Measurements from ENCODE around the gene EDDM3A. TPM values are rescaled to one million over a fixed set of nuclear protein-coding genes. Genes with fewer than 3 reads are reported as not detected.

EDDM3A gene
- polyA plus RNA-seq, 3 donors = not detected

GRCh38 chr14:20742132-20742531 lies 3.6 kb upstream of the EDDM3A start:
- Histone ChIP-seq H3K36me3 (replicated peaks in 1 of 2; ENCODE audit: control insufficient read depth in 1 of 2, insufficient read depth in 2 of 2, low read length in 2 of 2) (no peaks in the 10 kb centered on the region), H3K27me3 (ENCODE audit: control insufficient read depth in 2 of 2, insufficient read depth in 2 of 2, low read length in 2 of 2) (no peaks in the 10 kb centered on the region), H3K79me2 (ENCODE audit: insufficient read depth, low read length) (no peaks in the 10 kb centered on the region), H3K9me3 (replicated peaks in 1 of 2; ENCODE audit: control insufficient read depth in 1 of 2, insufficient read depth in 1 of 2, low read length in 2 of 2) (no peaks in the 10 kb centered on the region), H3K4me3 (replicated peaks in 1 of 3; ENCODE audit: low read depth in 2 of 3, low read length in 3 of 3) (no peak overlapping the region), H4K20me1 (ENCODE audit: insufficient read depth, low read length) (no peaks in the 10 kb centered on the region), H2AFZ (ENCODE audit: insufficient read depth, low read depth, low read length, poor library complexity, severe bottlenecking) (no peak overlapping the region), H3K27ac (ENCODE audit: low read depth in 1 of 2, low read length in 2 of 2) (no peak overlapping the region), H3K9ac (ENCODE audit: insufficient read depth, low read length, poor library complexity, severe bottlenecking) (no peak overlapping the region), H3K4me2 (replicated peaks; ENCODE audit: extremely low read depth, low read length, poor library complexity, severe bottlenecking) (no peak overlapping the region), H3K4me1 (ENCODE audit: control insufficient read depth in 1 of 2, insufficient read depth in 2 of 2, low read length in 2 of 2) (peaks cover 0 to 4% of the 10 kb centered on the region in 2 donors)
- Mint-ChIP-seq H3K36me3 (no peaks in the 10 kb centered on the region), H3K4me3 (no peak overlapping the region), H3K4me1 (peaks cover 3% of the 10 kb centered on the region), H3K9me3 (no peaks in the 10 kb centered on the region), H3K27ac (no peak overlapping the region), H3K27me3 (ENCODE audit: low read depth in 3 of 3) (peaks cover 0 to 3% (median 3%) of the 10 kb centered on the region in 3 donors)
- TF ChIP-seq CTCF (IDR thresholded peaks at IDR 0.05) = no peak
- intact Hi-C loops (cut with micrococcal nuclease) = no loop called here
- no peak for DNase-seq
- no CpG with 5 or more reads among the region's 4 CpGs for WGBS (ENCODE audit: insufficient coverage)

GRCh38 chr14:20743556-20743955 lies 2.1 kb upstream of the EDDM3A start:
- Mint-ChIP-seq H3K4me1 (peaks cover 3% of the 10 kb centered on the region), H3K4me3 (no peak overlapping the region), H3K36me3 (no peaks in the 10 kb centered on the region), H3K27me3 (ENCODE audit: low read depth in 3 of 3) (peaks cover 0 to 3% (median 3%) of the 10 kb centered on the region in 3 donors), H3K27ac (no peak overlapping the region), H3K9me3 (no peaks in the 10 kb centered on the region)
- Histone ChIP-seq H3K9me3 (replicated peaks in 1 of 2; ENCODE audit: control insufficient read depth in 1 of 2, insufficient read depth in 1 of 2, low read length in 2 of 2) (no peaks in the 10 kb centered on the region), H2AFZ (ENCODE audit: insufficient read depth, low read depth, low read length, poor library complexity, severe bottlenecking) (no peak overlapping the region), H3K9ac (ENCODE audit: insufficient read depth, low read length, poor library complexity, severe bottlenecking) (no peak overlapping the region), H3K4me2 (replicated peaks; ENCODE audit: extremely low read depth, low read length, poor library complexity, severe bottlenecking) (no peak overlapping the region), H3K4me1 (ENCODE audit: control insufficient read depth in 1 of 2, insufficient read depth in 2 of 2, low read length in 2 of 2) (peaks cover 0 to 4% of the 10 kb centered on the region in 2 donors), H3K36me3 (replicated peaks in 1 of 2; ENCODE audit: control insufficient read depth in 1 of 2, insufficient read depth in 2 of 2, low read length in 2 of 2) (no peaks in the 10 kb centered on the region), H3K4me3 (replicated peaks in 1 of 3; ENCODE audit: low read depth in 2 of 3, low read length in 3 of 3) (no peak overlapping the region), H3K79me2 (ENCODE audit: insufficient read depth, low read length) (no peaks in the 10 kb centered on the region), H3K27ac (ENCODE audit: low read depth in 1 of 2, low read length in 2 of 2) (no peak overlapping the region), H4K20me1 (ENCODE audit: insufficient read depth, low read length) (no peaks in the 10 kb centered on the region), H3K27me3 (ENCODE audit: control insufficient read depth in 2 of 2, insufficient read depth in 2 of 2, low read length in 2 of 2) (no peaks in the 10 kb centered on the region)
- DNase-seq = no peak
- WGBS (ENCODE audit: insufficient coverage) = no CpG with 5 or more reads among the region's 2 CpGs
- TF ChIP-seq CTCF (IDR thresholded peaks at IDR 0.05) = no peak
- intact Hi-C loops (cut with micrococcal nuclease) = no loop called here

Measured in CD14-positive monocyte (primary cell).